H1 (cell line): ENCODE results near the gene PEPD. TPM values are rescaled to one million over a fixed set of nuclear protein-coding genes. Genes with fewer than 3 reads are reported as not detected.

Source experiments
- CTCF ChIA-PET: fragments of 300-600 bp; sonication (Branson Sonifier 250); formaldehyde crosslinking; loops from one replicate; lab custom pipeline; 2021; ENCODE audit not compliant: partially characterized antibody; lab: Charles Lee
- POLR2A ChIA-PET: fragments of 300-600 bp; sonication (Branson Sonifier 250); formaldehyde crosslinking; loops from one replicate; lab custom pipeline; 2021; ENCODE audit warnings: inconsistent platforms; ENCODE audit not compliant: partially characterized antibody; lab: Charles Lee
- DNase-seq, 2 experiments: peaks; one replicate each; pipeline versions ENCODE4 v3.0.0 to v3.0.0-alpha.2; 2010 to 2022; ENCODE audit warnings: low spot score in 2 of 2, low read depth in 1 of 2, mixed read lengths in 1 of 2
- FAIRE-seq: peaks from 2 replicates; lab custom pipeline; 2011; peaks lifted over from hg19 to GRCh38; lab: Jason Lieb, UNC
- H2AFZ ChIP-seq: 2 replicates; pipeline ENCODE4 v1.8.1; 2012; ENCODE audit warnings: low read length, inconsistent platforms
- H2AK5ac ChIP-seq: 2 replicates; pipeline ENCODE4 v1.6.1; 2013; ENCODE audit warnings: low read depth, low read length
- H2BK120ac ChIP-seq: replicated peaks from 2 replicates; pipeline ENCODE3; 2013; ENCODE audit warnings: low read depth, low read length, inconsistent platforms
- H2BK12ac ChIP-seq: 2 replicates; pipeline ENCODE4 v1.6.1; 2013; ENCODE audit warnings: low read depth, low read length
- H2BK15ac ChIP-seq: 2 replicates; pipeline ENCODE4 v1.6.1; 2013; ENCODE audit warnings: low read length
- H2BK20ac ChIP-seq: 2 replicates; pipeline ENCODE4 v1.6.1; 2013; ENCODE audit warnings: low read length
- H2BK5ac ChIP-seq: 2 replicates; pipeline ENCODE4 v1.6.1; 2013; ENCODE audit warnings: low read depth, low read length
- H3K14ac ChIP-seq: 2 replicates; pipeline ENCODE4 v1.6.1; 2013; ENCODE audit warnings: inconsistent platforms; ENCODE audit not compliant: insufficient read length
- H3K18ac ChIP-seq: 2 replicates; pipeline ENCODE4 v1.6.1; 2013; ENCODE audit warnings: low read length; ENCODE audit errors: extremely low read depth
- H3K23ac ChIP-seq: 2 replicates; pipeline ENCODE4 v1.6.1; 2013; ENCODE audit warnings: inconsistent platforms; ENCODE audit not compliant: insufficient read length
- H3K23me2 ChIP-seq: 2 replicates; pipeline ENCODE4 v1.6.1; 2013; ENCODE audit warnings: low read depth, low read length
- H3K27ac ChIP-seq: 2 replicates; pipeline ENCODE4 v1.6.1; 2011; ENCODE audit warnings: low read depth, low read length, inconsistent platforms
- H3K27me3 ChIP-seq, 4 experiments: replicated peaks in 1 of 4; 1 replicate in 1 of 4; 2 replicates in 3 of 4; pipeline versions ENCODE4 v1.6.1 to v1.8.1; 2011 to 2013; ENCODE audit warnings: low read length in 3 of 4, mild to moderate bottlenecking in 3 of 4, inconsistent platforms in 2 of 4, mixed read lengths in 2 of 4, moderate library complexity in 1 of 4; ENCODE audit not compliant: control insufficient read depth in 3 of 4, insufficient read depth in 3 of 4; ENCODE audit errors: extremely low read depth in 1 of 4
- H3K36me3 ChIP-seq, 4 experiments: 2 replicates each; pipeline versions ENCODE4 v1.6.1 to v1.8.1; 2011 to 2013; ENCODE audit warnings: mild to moderate bottlenecking in 4 of 4, low read length in 3 of 4, moderate library complexity in 2 of 4, control low read depth in 1 of 4, inconsistent platforms in 1 of 4; ENCODE audit not compliant: insufficient read depth in 4 of 4, control insufficient read depth in 2 of 4
- H3K4ac ChIP-seq: replicated peaks from 2 replicates; pipeline ENCODE3; 2013; ENCODE audit warnings: low read length, low read depth, mixed read lengths, inconsistent platforms; ENCODE audit not compliant: insufficient read length
- H3K4me1 ChIP-seq, 4 experiments: replicated peaks in 1 of 4; 1 replicate in 1 of 4; 2 replicates in 3 of 4; pipeline versions ENCODE4 v1.6.1 to v1.8.1; 2011 to 2013; ENCODE audit warnings: low read length in 3 of 4, inconsistent platforms in 2 of 4, mixed read lengths in 1 of 4; ENCODE audit not compliant: insufficient read depth in 4 of 4, control insufficient read depth in 3 of 4
- H3K4me2 ChIP-seq, 2 experiments: 2 replicates each; pipeline versions ENCODE4 v1.6.1 to v1.8.1; 2011 to 2013; ENCODE audit warnings: low read depth in 2 of 2, low read length in 2 of 2, control low read depth in 1 of 2, inconsistent platforms in 1 of 2, mild to moderate bottlenecking in 1 of 2; ENCODE audit not compliant: insufficient read depth in 1 of 2
- H3K4me3 ChIP-seq, 4 experiments: fragments of 200-600, 300-600 bp in 1 of 4; sonication (generic), shearing (Covaris generic), sonication (Bioruptor Twin) in 1 of 4; 2 replicates each; pipeline versions ENCODE4 v1.5.1 to v1.8.1; 2011 to 2016; ENCODE audit warnings: low read length in 4 of 4, low read depth in 3 of 4, control low read depth in 2 of 4, inconsistent platforms in 2 of 4, mild to moderate bottlenecking in 2 of 4, mixed read lengths in 1 of 4, moderate library complexity in 1 of 4; ENCODE audit not compliant: insufficient read depth in 2 of 4; ENCODE audit errors: extremely low read depth in 1 of 4
- H3K56ac ChIP-seq: replicated peaks from 2 replicates; pipeline ENCODE3; 2013; ENCODE audit warnings: low read depth, mild to moderate bottlenecking, mixed read lengths, low read length, inconsistent platforms; ENCODE audit not compliant: insufficient read length
- H3K79me1 ChIP-seq: 2 replicates; pipeline ENCODE4 v1.6.1; 2013; ENCODE audit warnings: low read depth, low read length, control low read depth
- H3K79me2 ChIP-seq, 2 experiments: 2 replicates each; pipeline versions ENCODE4 v1.6.1 to v1.8.1; 2012 to 2013; ENCODE audit warnings: low read length in 2 of 2, mild to moderate bottlenecking in 2 of 2, inconsistent platforms in 1 of 2; ENCODE audit not compliant: insufficient read depth in 2 of 2, control insufficient read depth in 1 of 2
- H3K9ac ChIP-seq, 4 experiments: replicated peaks in 1 of 4; 1 replicate in 1 of 4; 2 replicates in 3 of 4; pipeline versions ENCODE4 v1.6.1 to v1.8.1; 2011 to 2013; ENCODE audit warnings: low read depth in 3 of 4, low read length in 3 of 4, control low read depth in 2 of 4, mild to moderate bottlenecking in 2 of 4, moderate library complexity in 2 of 4, inconsistent platforms in 1 of 4; ENCODE audit errors: extremely low read depth in 1 of 4
- H3K9me3 ChIP-seq, 2 experiments: 2 replicates each; pipeline versions ENCODE4 v1.6.1 to v1.8.1; 2012 to 2013; ENCODE audit warnings: mild to moderate bottlenecking in 2 of 2, moderate library complexity in 2 of 2, control low read depth in 1 of 2, inconsistent platforms in 1 of 2, low read depth in 1 of 2, low read length in 1 of 2, mixed read lengths in 1 of 2; ENCODE audit not compliant: insufficient read depth in 2 of 2
- H4K20me1 ChIP-seq, 2 experiments: replicated peaks in 1 of 2; 2 replicates each; pipeline versions ENCODE3 to v1.8.1; 2011 to 2013; ENCODE audit warnings: inconsistent platforms in 2 of 2, low read length in 2 of 2, mild to moderate bottlenecking in 1 of 2; ENCODE audit not compliant: insufficient read depth in 2 of 2, control insufficient read depth in 1 of 2
- H4K5ac ChIP-seq: 2 replicates; pipeline ENCODE4 v1.6.1; 2013; ENCODE audit warnings: low read length, low read depth, mixed read lengths, inconsistent platforms; ENCODE audit not compliant: insufficient read length
- H4K8ac ChIP-seq: 2 replicates; pipeline ENCODE4 v1.8.0; 2013; ENCODE audit warnings: mild to moderate bottlenecking, moderate library complexity, low read length, inconsistent platforms; ENCODE audit not compliant: insufficient read depth; ENCODE audit errors: extremely low read depth
- H4K91ac ChIP-seq: replicated peaks from 2 replicates; pipeline ENCODE3; 2013; ENCODE audit warnings: low read length, mixed read lengths, inconsistent platforms; ENCODE audit not compliant: insufficient read length
- CBX5 ChIP-seq: fragments of 300-800, 300-1000 bp; sonication (generic); IDR thresholded peaks from 2 replicates; pipeline ENCODE4 v1.7.1; 2016; ENCODE audit warnings: antibody characterized with exemption, low read length, low read depth
- CEBPB ChIP-seq: IDR thresholded peaks from 2 replicates; pipeline ENCODE4 v1.6.1; 2012; ENCODE audit warnings: low read depth, low read length
- CHD2 ChIP-seq: IDR thresholded peaks from 2 replicates; pipeline ENCODE4 v1.6.1; 2012; ENCODE audit warnings: low read length, improper control_type of control experiment
- KDM4A ChIP-seq: IDR thresholded peaks from one replicate; pipeline ENCODE4 v1.7.1; 2012; ENCODE audit warnings: low read depth, mild to moderate bottlenecking, moderate library complexity, low read length, inconsistent platforms; ENCODE audit not compliant: severe bottlenecking
- KDM5A ChIP-seq: fragments of 200-600 bp; IDR thresholded peaks from 2 replicates; pipeline ENCODE4 v1.7.1; 2012; ENCODE audit warnings: mild to moderate bottlenecking, low read length, inconsistent platforms, mixed read lengths
- MAX ChIP-seq: IDR thresholded peaks from 2 replicates; pipeline ENCODE4 v1.6.1; 2012; ENCODE audit warnings: inconsistent platforms
- NRF1 ChIP-seq: IDR thresholded peaks from 2 replicates; pipeline ENCODE4 v1.6.1; 2011; ENCODE audit warnings: mild to moderate bottlenecking, low read depth, low read length, improper control_type of control experiment
- POU5F1 ChIP-seq: IDR thresholded peaks from 2 replicates; pipeline ENCODE4 v1.6.1; 2011; ENCODE audit warnings: low read depth, mild to moderate bottlenecking, low read length, moderate library complexity
- SIN3A ChIP-seq, 2 experiments: IDR thresholded peaks in 1 of 2; conservative IDR thresholded peaks in 1 of 2; 2 replicates each; pipeline ENCODE4 v1.6.1; 2011 to 2012; ENCODE audit warnings: low read length in 2 of 2, improper control_type of control experiment in 1 of 2, low read depth in 1 of 2, mild to moderate bottlenecking in 1 of 2
- SP1 ChIP-seq: IDR thresholded peaks from 2 replicates; pipeline ENCODE4 v1.6.1; 2011; ENCODE audit warnings: low read depth, low read length
- SUZ12 ChIP-seq: fragments of 200-600 bp; sonication (generic); IDR thresholded peaks from 2 replicates; pipeline ENCODE4 v1.6.1; 2012; ENCODE audit warnings: mild to moderate bottlenecking, inconsistent platforms, low read length, moderate library complexity, mixed read lengths
- TAF7 ChIP-seq: optimal IDR thresholded peaks from 2 replicates; pipeline ENCODE3; 2011; ENCODE audit warnings: low read depth, mild to moderate bottlenecking, inconsistent platforms, low read length, moderate library complexity, borderline replicate concordance
- WGBS, 2 experiments: shearing (Covaris generic) in 1 of 2; methylation state at CpG; one replicate each; pipeline versions ENCODE4 v1.1.6 to v1.1.7; 2013 to 2015; ENCODE audit warnings: low lambda C conversion rate in 2 of 2, mixed read lengths in 2 of 2, inconsistent platforms in 1 of 2, low coverage in 1 of 2, missing lambda C conversion rate in 1 of 2; ENCODE audit not compliant: insufficient replicate concordance in 2 of 2, insufficient coverage in 1 of 2, insufficient read length in 1 of 2; ENCODE audit errors: extremely low coverage in 1 of 2, missing lambda C conversion rate in 1 of 2; 5-methylcytosine and 5-hydroxymethylcytosine counted together
- polyA plus RNA-seq, 7 experiments: library from polyadenylated mRNA; depleted of rRNA in 3 of 7; stranded (reverse) in 5 of 7; unstranded in 2 of 7; fragments of >200 nt in 5 of 7; fragments of 200-250 nt in 2 of 7; gene quantifications; 1 replicate in 5 of 7; 2 replicates in 1 of 7; 4 replicates in 1 of 7; pipeline versions ENCODE4 v1.2.1 to v1.2.3, GENCODE V29; 2011 to 2013; ENCODE audit warnings: missing spikeins in 2 of 7, mixed read lengths in 2 of 7
- total RNA-seq: library from RNA; stranded (reverse); fragmentation: NEBNext Ultra II Directional; extraction: Animal tissue kit (Norgen Biotek cat#: 25700); gene quantifications from 2 replicates; pipeline ENCODE4 v1.2.1, GENCODE V29; 2021

Gene PEPD
- total and polyA plus RNA-seq, 2 of the 8 experiments (the other 6 are each of a cell fraction or from before 2014, with no cell fraction given), result 84.1 to 178 TPM

- Histone ChIP-seq H3K4ac (no peak overlapping the region), H4K5ac (no peak overlapping the region), H3K79me2 (no peaks in the 10 kb centered on the region), H3K36me3 (no peaks in the 10 kb centered on the region), H3K4me1 (peaks cover 0 to 12% (median 7%) of the 10 kb centered on the region in 4 experiments; a peak in 5 of 7 replicates), H3K23me2 (peaks cover under 1% of the 10 kb centered on the region; the same call in 1 of the 2 replicates)
- TF ChIP-seq TAF7 (no peak), SUZ12 (no peak), POU5F1 (no peak), MAX (no peak), SIN3A (conservative IDR thresholded peaks at IDR 0.05 in 1 of 2, IDR thresholded peaks at IDR 0.05 in 1 of 2; ENCODE audit: low read depth in 1 of 2, low read length in 2 of 2) (no peak), NRF1 (no peak), CEBPB (no peak), KDM4A (no peak), CBX5 (no peak), SP1 (no peak), KDM5A (no peak), CHD2 (no peak)
- TF ChIP-seq, all 59 proteins: peak for 0
- H3K18ac ChIP-seq, result no peak overlapping the region
- no peak overlapping the region for H3K4me3 ChIP-seq
- H3K14ac ChIP-seq, result no peak overlapping the region
- H4K91ac ChIP-seq, result no peak overlapping the region
- FAIRE-seq, result no peak
- no peak overlapping the region for H2AK5ac ChIP-seq
- WGBS, 2 experiments, result 85% methylated on average over 2 of the region's 2 CpGs; no CpG with 5 or more reads in 1 of the 2 experiments
- ChIA-PET CTCF (interaction anchor here (1.1 kb wide), 1 partner anchor 16 kb away, joined by 4 read pairs; no protein-coding TSS in a partner anchor), POLR2A (interaction anchor here (1.6 kb wide), 1 partner anchor 18 kb away, joined by 4 read pairs; no protein-coding TSS in a partner anchor)
- no peaks in the 10 kb centered on the region for H3K79me1 ChIP-seq
- no peak overlapping the region for H2BK12ac ChIP-seq
- no peak overlapping the region for H2BK15ac ChIP-seq
- H3K9ac ChIP-seq, result no peak overlapping the region
- peak overlapping the region; percentile 9 for H3K23ac ChIP-seq
- no peak overlapping the region for H2AFZ ChIP-seq
- H4K8ac ChIP-seq, result no peak overlapping the region; the same call in 1 of the 2 replicates
- no peak overlapping the region for H3K27ac ChIP-seq
- no peak overlapping the region for H3K56ac ChIP-seq
- no peak overlapping the region for H2BK20ac ChIP-seq
- no peaks in the 10 kb centered on the region for H4K20me1 ChIP-seq
- no peaks in the 10 kb centered on the region for H3K27me3 ChIP-seq
- DNase-seq, result no peak
- H2BK5ac ChIP-seq, result 0 out of 2 replicates have a peak overlapping the region, but pooled peaks have one; percentile 32
- H2BK120ac ChIP-seq, result no peak overlapping the region
- H3K9me3 ChIP-seq, result no peaks in the 10 kb centered on the region
- H3K4me2 ChIP-seq, result no peak overlapping the region
Observed at GRCh38 chr19:33527125-33527524, 5.5 kb upstream of the PEPD start.
